IMR-90 (cell line): ENCODE data around the gene CHST2. TPM values are rescaled to one million over a fixed set of nuclear protein-coding genes. Genes with fewer than 3 reads are reported as not detected.

Source experiments
- SMC3 ChIP-seq: fragments of 150-350 bp; IDR thresholded peaks from 2 replicates; pipeline ENCODE4 v1.6.1; 2016; ENCODE audit warnings: low read depth, mild to moderate bottlenecking, antibody characterized with exemption, low read length, moderate library complexity
- polyA plus RNA-seq, 3 experiments: library from polyadenylated mRNA; depleted of rRNA; stranded (reverse); fragments of >200 nt; gene quantifications; 2 replicates each; pipeline ENCODE4 v1.2.3, GENCODE V29; 2012; ENCODE audit warnings: low replicate concordance in 1 of 3
- total RNA-seq: library from RNA; depleted of rRNA; stranded (reverse); fragments of >200 nt; gene quantifications from 2 replicates; pipeline ENCODE4 v1.2.3, GENCODE V29; 2012
- TF ChIP-seq, protein P1 (sequence below): fragments of 150-350 bp; IDR thresholded peaks from 2 replicates; pipeline ENCODE4 v1.6.1; 2016; ENCODE audit warnings: low read depth, mild to moderate bottlenecking, low read length, moderate library complexity, borderline replicate concordance

Gene CHST2
- total and polyA plus RNA-seq, 2 of the 4 experiments (the other 2 are of a cell fraction): 0.90 to 1.4 TPM

DNA sequence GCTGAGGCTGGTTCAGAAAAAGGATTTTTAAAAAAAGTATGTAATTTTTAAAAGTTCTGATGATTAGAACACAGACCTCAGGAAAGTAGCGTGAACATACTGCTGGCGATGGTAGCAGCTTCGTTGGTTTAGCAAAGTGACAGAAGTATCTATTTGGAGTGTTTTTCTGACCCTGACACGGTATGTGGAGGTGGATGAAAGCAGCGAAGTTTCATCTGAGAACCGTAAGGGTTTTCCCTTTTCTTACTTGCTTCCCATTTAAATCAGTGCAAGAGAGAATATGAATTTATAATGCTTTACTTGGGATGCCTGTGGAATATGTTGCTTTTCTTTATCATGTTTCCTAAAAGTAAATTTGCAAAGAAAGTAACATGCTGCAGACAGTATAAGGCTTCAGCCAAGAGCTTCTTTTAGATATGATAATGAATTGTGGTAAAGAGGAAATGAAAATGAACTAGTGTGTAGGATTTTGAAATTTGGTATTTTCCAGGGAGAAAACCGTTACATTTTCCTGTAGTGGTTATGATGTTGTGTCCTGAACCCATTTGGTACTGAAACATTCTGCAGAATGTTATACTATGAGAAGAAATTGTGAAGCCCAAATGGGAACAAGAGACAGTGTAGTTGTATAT, 3.9 kb downstream of the CHST2 start (continued):
- TF ChIP-seq, protein P1, sequence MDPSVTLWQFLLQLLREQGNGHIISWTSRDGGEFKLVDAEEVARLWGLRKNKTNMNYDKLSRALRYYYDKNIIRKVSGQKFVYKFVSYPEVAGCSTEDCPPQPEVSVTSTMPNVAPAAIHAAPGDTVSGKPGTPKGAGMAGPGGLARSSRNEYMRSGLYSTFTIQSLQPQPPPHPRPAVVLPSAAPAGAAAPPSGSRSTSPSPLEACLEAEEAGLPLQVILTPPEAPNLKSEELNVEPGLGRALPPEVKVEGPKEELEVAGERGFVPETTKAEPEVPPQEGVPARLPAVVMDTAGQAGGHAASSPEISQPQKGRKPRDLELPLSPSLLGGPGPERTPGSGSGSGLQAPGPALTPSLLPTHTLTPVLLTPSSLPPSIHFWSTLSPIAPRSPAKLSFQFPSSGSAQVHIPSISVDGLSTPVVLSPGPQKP: no peak
- no peak for TF ChIP-seq SMC3
